A549 treated with dexamethasone at 1 μM for 4 hours (cell line): Measurements from ENCODE around the gene RANBP3. TPM values are rescaled to one million over a fixed set of nuclear protein-coding genes. Genes with fewer than 3 reads are reported as not detected.

Experiments
- total RNA-seq: library from RNA; stranded (reverse); fragments of 200-300 nt; extraction: Qiagen RNA extraction; gene quantifications from 5 replicates; pipeline ENCODE4 v1.2.3, GENCODE V29; 2022

The RANBP3 gene
- 34.3 to 46.7 TPM (median 44.7 TPM) in 5 replicates for total RNA-seq

GRCh38 chr19:5977785-5978605 lies at the start of gene RANBP3:
Gene RANBP3, minus strand, starts transcription at chr19:5978140. Its CDS starts 58 bp downstream, at chr19:5978082.

GRCh38 chr19:5913739-5914357 lies 64.1 kb downstream of the RANBP3 start, which contains the start of gene CAPS:
Gene CAPS, plus strand, starts transcription at chr19:5914254. Its CDS starts 153 bp downstream, at chr19:5914407.

GRCh38 chr19:5904352-5905113 lies 73.4 kb downstream of the RANBP3 start, which contains the start of gene VMAC:
Gene VMAC, plus strand, starts transcription at chr19:5904872. Its CDS starts 19 bp downstream, at chr19:5904891.

GRCh38 chr19:5903624-5904351 lies 74.2 kb downstream of the RANBP3 start, which contains the start of gene NDUFA11:
Gene NDUFA11, minus strand, starts transcription at chr19:5903790. Its CDS starts 82 bp downstream, at chr19:5903708.

Other genes with a start within 250 kb of the RANBP3 start
- gene PRR22, start 193.4 kb downstream of the RANBP3 start, total RNA-seq, result 1.6 to 2.7 TPM (median 2.1 TPM) in 5 replicates
- gene DUS3L, start 187.0 kb downstream of the RANBP3 start, total RNA-seq, result 22.3 to 34.2 TPM (median 33.0 TPM) in 5 replicates
- 0.46 to 1.8 TPM (median 1.3 TPM) in 5 replicates for gene NRTN, start 173.1 kb downstream of the RANBP3 start, total RNA-seq
- gene FUT6, start 138.4 kb downstream of the RANBP3 start, total RNA-seq, result 0.11 TPM in 1 of 5 replicates, not detected in the others
- gene FUT3, start 126.7 kb downstream of the RANBP3 start, total RNA-seq, result 0.07 to 0.11 TPM in 2 of 5 replicates, not detected in the others
- gene FUT5, start 107.6 kb downstream of the RANBP3 start, total RNA-seq, result not detected in 5 replicates
- gene NDUFA11, start 74.3 kb downstream of the RANBP3 start, total RNA-seq, result 215 to 274 TPM (median 268 TPM) in 5 replicates
- gene VMAC, start 73.3 kb downstream of the RANBP3 start, total RNA-seq, result 0.24 to 0.59 TPM (median 0.51 TPM) in 5 replicates
- gene CAPS, start 63.9 kb downstream of the RANBP3 start, total RNA-seq, result 0.68 to 1.9 TPM (median 1.7 TPM) in 5 replicates
- 6.3 to 8.6 TPM (median 7.5 TPM) in 5 replicates for gene RFX2, start 132.4 kb upstream of the RANBP3 start, total RNA-seq
- not detected in 5 replicates for gene ACSBG2, start 157.5 kb upstream of the RANBP3 start, total RNA-seq